ENCODE measurements around the gene CABCOCO1. TPM values are rescaled to one million over a fixed set of nuclear protein-coding genes. Genes with fewer than 3 reads are reported as not detected.

Gene CABCOCO1
- total RNA-seq, 1 experiment from 2014 or later = not detected

GRCh38 chr10:61633665-61634064 lies 29.1 kb upstream of the CABCOCO1 start (continued):
- TF ChIP-seq ZBTB33 (IDR thresholded peaks at IDR 0.05; ENCODE audit: extremely low read depth, insufficient replicate concordance, low read length) = no peak
- TF ChIP-seq JUND (IDR thresholded peaks at IDR 0.05) = no peak
- TF ChIP-seq SRF (IDR thresholded peaks at IDR 0.05; ENCODE audit: low read depth) = no peak
- TF ChIP-seq FOSL1 (IDR thresholded peaks at IDR 0.05; ENCODE audit: low read depth) = no peak

DNA sequence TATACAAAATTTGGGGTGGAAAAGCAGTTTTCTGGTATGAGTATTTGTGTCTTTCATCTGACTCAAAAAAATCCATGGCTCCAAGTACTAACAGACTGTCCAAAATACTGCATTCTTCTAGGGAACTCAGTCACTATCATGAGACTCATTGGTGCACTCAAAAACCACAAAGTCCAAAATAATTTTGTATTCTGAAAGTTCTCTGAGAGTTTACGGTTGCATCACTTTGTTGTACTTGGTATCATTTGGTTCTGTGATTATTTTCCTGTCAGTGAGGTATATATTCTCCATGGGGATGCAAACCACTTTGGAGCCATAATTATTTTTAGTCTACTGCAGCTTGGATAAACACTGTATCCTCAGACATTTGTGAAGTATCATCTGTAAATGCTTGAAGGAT lies 28.0 kb upstream of the CABCOCO1 start:
- no peak for ATAC-seq
- H3K9me2 ChIP-seq (ENCODE audit: insufficient read depth) = no peaks in the 10 kb centered on the region
- ChIA-PET POLR2A (no interaction called here), RAD21 (ENCODE audit: low non-redundant PET in 1 of 2, low total read pairs in 2 of 2, uncharacterized antibody in 2 of 2, unreplicated experiment in 2 of 2) (no interaction called here), CTCF (no interaction called here)
- H3K27ac ChIP-seq (ENCODE audit: low read depth, low read length) = no peak overlapping the region
- BruUV-seq (replicated peaks) = no TSS peak
- H3K79me2 ChIP-seq (ENCODE audit: insufficient read depth, low read length) = no peaks in the 10 kb centered on the region
- H3K9me3 ChIP-seq (ENCODE audit: control insufficient read depth in 1 of 2, insufficient read depth in 1 of 2, low read depth in 1 of 2, low read length in 2 of 2) = no peaks in the 10 kb centered on the region
- TF ChIP-seq TCF7L2 (IDR thresholded peaks at IDR 0.05; ENCODE audit: borderline replicate concordance, extremely low read depth, insufficient read depth, insufficient read length) (no peak), ZBTB33 (IDR thresholded peaks at IDR 0.05; ENCODE audit: extremely low read depth, insufficient replicate concordance, low read length) (no peak), POLR2A (IDR thresholded peaks at IDR 0.05; ENCODE audit: borderline replicate concordance, extremely low read depth, insufficient read depth, insufficient read length) (no peak), SP1 (IDR thresholded peaks at IDR 0.05; ENCODE audit: low read depth) (no peak), ELF1 (IDR thresholded peaks at IDR 0.05; ENCODE audit: borderline replicate concordance, low read depth) (no peak), RAD21 (IDR thresholded peaks at IDR 0.05; ENCODE audit: low read depth) (no peak), EZH2 (IDR thresholded peaks at IDR 0.05) (no peak), MAX (IDR thresholded peaks at IDR 0.05) (no peak), EGR1 (IDR thresholded peaks at IDR 0.05; ENCODE audit: low read depth) (no peak)
- H3K4me3 ChIP-seq (replicated peaks in 1 of 2; ENCODE audit: low read depth in 1 of 2, low read length in 2 of 2) = no peak overlapping the region
- no peaks in the 10 kb centered on the region for H3K27me3 ChIP-seq (ENCODE audit: insufficient read depth, low read length)
- no peaks in the 10 kb centered on the region for H4K20me1 ChIP-seq (ENCODE audit: insufficient read depth)
- no peak overlapping the region for H3K9ac ChIP-seq (ENCODE audit: low read length)
- intact Hi-C loops (cut with micrococcal nuclease) = no loop called here
- H3K36me3 ChIP-seq (ENCODE audit: control insufficient read depth in 1 of 2, insufficient read depth in 2 of 2, low read length in 2 of 2) = no peaks in the 10 kb centered on the region
- DNase-seq (ENCODE audit: low read depth, low spot score) = no peak
- H3K4me2 ChIP-seq (ENCODE audit: low read length) = no peak overlapping the region
- no peak overlapping the region for H2AFZ ChIP-seq (ENCODE audit: low read depth, low read length, poor library complexity, severe bottlenecking)
- peaks cover 0 to 10% of the 10 kb centered on the region in 2 experiments; a peak in 2 of 4 replicates for H3K4me1 ChIP-seq (ENCODE audit: control insufficient read depth in 1 of 2, insufficient read depth in 2 of 2, low read length in 2 of 2)

All from HCT116 (cell line).